Measurements from ENCODE around the gene LIN7A.

LIN7A gene

GRCh38 chr12:80849337-80849736 lies 88.4 kb downstream of the LIN7A start:
- DNase-seq, result no peak

- no peak for DNase-seq
These were observed 88.9 kb downstream of the LIN7A start for GRCh38 chr12:80848858-80849257.

- DNase-seq, result no peak
These were observed 90.2 kb downstream of the LIN7A start for GRCh38 chr12:80847575-80847974.

GRCh38 chr12:80846952-80847351 lies 90.8 kb downstream of the LIN7A start:
- no peak for DNase-seq

GRCh38 chr12:80845639-80846038 lies 92.1 kb downstream of the LIN7A start:
- DNase-seq, result no peak

GRCh38 chr12:80843969-80844368 lies 93.8 kb downstream of the LIN7A start:
- no peak for DNase-seq

- DNase-seq, result no peak
These were observed 99.0 kb downstream of the LIN7A start for GRCh38 chr12:80838708-80839107.

GRCh38 chr12:80838024-80838658 lies 99.6 kb downstream of the LIN7A start:
- no peak for DNase-seq

- DNase-seq, result peak; percentile 73
These were observed 100.3 kb downstream of the LIN7A start for GRCh38 chr12:80837342-80837978.

- DNase-seq, result no peak
These were observed 103.0 kb downstream of the LIN7A start for GRCh38 chr12:80834724-80835123.

- no peak for DNase-seq
These were observed 107.1 kb downstream of the LIN7A start for GRCh38 chr12:80830533-80831088.

GRCh38 chr12:80829767-80830166 lies 108.0 kb downstream of the LIN7A start:
- DNase-seq, result no peak

- no peak for DNase-seq
These were observed 112.2 kb downstream of the LIN7A start for GRCh38 chr12:80825506-80825905.

- DNase-seq, result no peak
These were observed 114.3 kb downstream of the LIN7A start for GRCh38 chr12:80823393-80823792.

GRCh38 chr12:80821513-80822000 lies 116.2 kb downstream of the LIN7A start:
- no peak for DNase-seq

GRCh38 chr12:80818878-80819277 lies 118.9 kb downstream of the LIN7A start:
- DNase-seq, result no peak

- DNase-seq, result peak; percentile 52
These were observed 122.4 kb downstream of the LIN7A start for GRCh38 chr12:80815351-80815750.

GRCh38 chr12:80814453-80814852 lies 123.3 kb downstream of the LIN7A start:
- no peak for DNase-seq

- DNase-seq, result no peak
These were observed 123.9 kb downstream of the LIN7A start for GRCh38 chr12:80813820-80814219.

GRCh38 chr12:80811957-80812708 lies 125.6 kb downstream of the LIN7A start:
- no peak for DNase-seq

- no peak for DNase-seq
These were observed 126.9 kb downstream of the LIN7A start for GRCh38 chr12:80810874-80811273.

- DNase-seq, result no peak
These were observed 130.0 kb downstream of the LIN7A start for GRCh38 chr12:80807640-80808288.

GRCh38 chr12:80805106-80805505 lies 132.6 kb downstream of the LIN7A start:
- no peak for DNase-seq

Measured in HCEC 1CT (cell line).